H1 (cell line): Measurements from ENCODE around the gene TBC1D17. TPM values are rescaled to one million over a fixed set of nuclear protein-coding genes. Genes with fewer than 3 reads are reported as not detected.
A peak's percentile ranks its signal among the peaks of the same experiment; 100 is the strongest.

Experiments used
- BRCA1 ChIP-seq: IDR thresholded peaks from 2 replicates; pipeline ENCODE4 v1.6.1; 2012; ENCODE audit warnings: low read depth, low read length, improper control_type of control experiment
- CBX5 ChIP-seq: fragments of 300-800, 300-1000 bp; sonication (generic); IDR thresholded peaks from 2 replicates; pipeline ENCODE4 v1.7.1; 2016; ENCODE audit warnings: antibody characterized with exemption, low read length, low read depth
- CEBPB ChIP-seq: IDR thresholded peaks from 2 replicates; pipeline ENCODE4 v1.6.1; 2012; ENCODE audit warnings: low read depth, low read length
- CHD1 ChIP-seq: IDR thresholded peaks from 2 replicates; pipeline ENCODE4 v1.6.1; 2012; ENCODE audit warnings: low read depth, low read length, improper control_type of control experiment
- CTBP2 ChIP-seq: IDR thresholded peaks from 2 replicates; pipeline ENCODE4 v1.7.0; 2011; ENCODE audit warnings: borderline replicate concordance, mild to moderate bottlenecking, moderate library complexity, mixed read lengths, low read length; ENCODE audit not compliant: insufficient read depth, insufficient read length
- EP300 ChIP-seq, 2 experiments: IDR thresholded peaks; 1 replicate in 1 of 2; 2 replicates in 1 of 2; pipeline ENCODE4 v1.6.1; 2011 to 2012; ENCODE audit warnings: low read depth in 2 of 2, low read length in 2 of 2, mild to moderate bottlenecking in 2 of 2, borderline replicate concordance in 1 of 2, inconsistent platforms in 1 of 2, moderate library complexity in 1 of 2
- EZH2 ChIP-seq: fragments of 200-600 bp; sonication (generic); IDR thresholded peaks from 2 replicates; pipeline ENCODE4 v1.7.1; 2012; ENCODE audit warnings: low read depth, mild to moderate bottlenecking, moderate library complexity, low read length, inconsistent platforms; ENCODE audit not compliant: severe bottlenecking
- FOSL1 ChIP-seq: IDR thresholded peaks from 2 replicates; pipeline ENCODE4 v1.6.1; 2011; ENCODE audit warnings: mild to moderate bottlenecking, low read depth, low read length, moderate library complexity; ENCODE audit not compliant: insufficient read depth
- GABPA ChIP-seq: IDR thresholded peaks from 2 replicates; pipeline ENCODE4 v1.6.1; 2011; ENCODE audit warnings: mild to moderate bottlenecking, low read length, moderate library complexity, borderline replicate concordance; ENCODE audit not compliant: insufficient read depth
- HDAC2 ChIP-seq, 2 experiments: fragments of 300-600 bp in 1 of 2; sonication (generic) in 1 of 2; IDR thresholded peaks; 2 replicates each; pipeline ENCODE4 v1.6.1; 2011 to 2012; ENCODE audit warnings: low read depth in 2 of 2, low read length in 2 of 2, mild to moderate bottlenecking in 2 of 2, moderate library complexity in 2 of 2, borderline replicate concordance in 1 of 2, inconsistent platforms in 1 of 2
- HDAC6 ChIP-seq: IDR thresholded peaks from one replicate; pipeline ENCODE4 v1.7.1; 2012; ENCODE audit warnings: low read depth, mild to moderate bottlenecking, inconsistent platforms, low read length, moderate library complexity
- NANOG ChIP-seq: IDR thresholded peaks from 2 replicates; pipeline ENCODE4 v1.6.1; 2011; ENCODE audit warnings: low read length, low read depth, mild to moderate bottlenecking, inconsistent platforms; ENCODE audit not compliant: insufficient read depth, poor library complexity, severe bottlenecking
- SIN3A ChIP-seq, 2 experiments: IDR thresholded peaks in 1 of 2; conservative IDR thresholded peaks in 1 of 2; 2 replicates each; pipeline ENCODE4 v1.6.1; 2011 to 2012; ENCODE audit warnings: low read length in 2 of 2, improper control_type of control experiment in 1 of 2, low read depth in 1 of 2, mild to moderate bottlenecking in 1 of 2
- SIRT6 ChIP-seq: IDR thresholded peaks from one replicate; pipeline ENCODE4 v1.7.1; 2012; ENCODE audit warnings: low read length, inconsistent platforms
- SP4 ChIP-seq: IDR thresholded peaks from 2 replicates; pipeline ENCODE4 v1.6.1; 2012; ENCODE audit warnings: low read length, inconsistent platforms
- TBP ChIP-seq: IDR thresholded peaks from 2 replicates; pipeline ENCODE4 v1.6.1; 2011; ENCODE audit warnings: low read depth, low read length, improper control_type of control experiment
- TCF12 ChIP-seq: IDR thresholded peaks from 2 replicates; pipeline ENCODE4 v1.6.1; 2011; ENCODE audit warnings: low read depth, mild to moderate bottlenecking, low read length
- polyA plus RNA-seq, 7 experiments: library from polyadenylated mRNA; depleted of rRNA in 3 of 7; stranded (reverse) in 5 of 7; unstranded in 2 of 7; fragments of >200 nt in 5 of 7; fragments of 200-250 nt in 2 of 7; gene quantifications; 1 replicate in 5 of 7; 2 replicates in 1 of 7; 4 replicates in 1 of 7; pipeline versions ENCODE4 v1.2.1 to v1.2.3, GENCODE V29; 2011 to 2013; ENCODE audit warnings: missing spikeins in 2 of 7, mixed read lengths in 2 of 7
- total RNA-seq: library from RNA; stranded (reverse); fragmentation: NEBNext Ultra II Directional; extraction: Animal tissue kit (Norgen Biotek cat#: 25700); gene quantifications from 2 replicates; pipeline ENCODE4 v1.2.1, GENCODE V29; 2021
- TF ChIP-seq, protein P1 (sequence below), 3 experiments: IDR thresholded peaks; 1 replicate in 2 of 3; 2 replicates in 1 of 3; pipeline versions ENCODE4 v1.5.1 to v1.6.1; 2011; ENCODE audit warnings: low read length in 3 of 3, mild to moderate bottlenecking in 3 of 3, inconsistent platforms in 2 of 3, low read depth in 1 of 3, moderate library complexity in 1 of 3; ENCODE audit not compliant: insufficient read depth in 1 of 3; ENCODE audit errors: control extremely low read depth in 1 of 3
- TF ChIP-seq, protein P2 (sequence below): IDR thresholded peaks from 2 replicates; pipeline ENCODE4 v1.6.1; 2011; ENCODE audit warnings: low read depth, mild to moderate bottlenecking, low read length; ENCODE audit not compliant: insufficient read depth

Gene TBC1D17
- total and polyA plus RNA-seq, 2 of the 8 experiments (the other 6 are each of a cell fraction or from before 2014, with no cell fraction given) = 30.3 to 44.9 TPM

GRCh38 chr19:49850487-49851342, 26.8 kb upstream of the TBC1D17 start, which contains the start of gene PTOV1 (continued):
- TF ChIP-seq, protein P1, sequence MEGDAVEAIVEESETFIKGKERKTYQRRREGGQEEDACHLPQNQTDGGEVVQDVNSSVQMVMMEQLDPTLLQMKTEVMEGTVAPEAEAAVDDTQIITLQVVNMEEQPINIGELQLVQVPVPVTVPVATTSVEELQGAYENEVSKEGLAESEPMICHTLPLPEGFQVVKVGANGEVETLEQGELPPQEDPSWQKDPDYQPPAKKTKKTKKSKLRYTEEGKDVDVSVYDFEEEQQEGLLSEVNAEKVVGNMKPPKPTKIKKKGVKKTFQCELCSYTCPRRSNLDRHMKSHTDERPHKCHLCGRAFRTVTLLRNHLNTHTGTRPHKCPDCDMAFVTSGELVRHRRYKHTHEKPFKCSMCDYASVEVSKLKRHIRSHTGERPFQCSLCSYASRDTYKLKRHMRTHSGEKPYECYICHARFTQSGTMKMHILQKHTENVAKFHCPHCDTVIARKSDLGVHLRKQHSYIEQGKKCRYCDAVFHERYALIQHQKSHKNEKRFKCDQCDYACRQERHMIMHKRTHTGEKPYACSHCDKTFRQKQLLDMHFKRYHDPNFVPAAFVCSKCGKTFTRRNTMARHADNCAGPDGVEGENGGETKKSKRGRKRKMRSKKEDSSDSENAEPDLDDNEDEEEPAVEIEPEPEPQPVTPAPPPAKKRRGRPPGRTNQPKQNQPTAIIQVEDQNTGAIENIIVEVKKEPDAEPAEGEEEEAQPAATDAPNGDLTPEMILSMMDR (IDR thresholded peaks at IDR 0.05; ENCODE audit: control extremely low read depth in 1 of 3, insufficient read depth in 1 of 3, low read depth in 1 of 3, low read length in 3 of 3) = no peak
- no peak for TF ChIP-seq GABPA
- TF ChIP-seq CTBP2 = no peak
- peak in 1 of 2 experiments; percentile 99; a peak in 2 of 3 replicates for TF ChIP-seq EP300 (IDR thresholded peaks at IDR 0.05; ENCODE audit: borderline replicate concordance in 1 of 2, low read depth in 2 of 2, low read length in 2 of 2)
- TF ChIP-seq FOSL1 = no peak
- TF ChIP-seq NANOG = no peak
- TF ChIP-seq SIRT6 = no peak
- TF ChIP-seq TBP = peak; percentile 80
- TF ChIP-seq HDAC6 = no peak
- no peak for TF ChIP-seq TCF12
- TF ChIP-seq CEBPB = no peak
- TF ChIP-seq CHD1 = peak; percentile 96
- TF ChIP-seq SP4 = peak; percentile 42; the same call in 1 of the 2 replicates
- TF ChIP-seq CBX5 = no peak
- TF ChIP-seq HDAC2 (IDR thresholded peaks at IDR 0.05; ENCODE audit: borderline replicate concordance in 1 of 2, low read depth in 2 of 2, low read length in 2 of 2) = 0 out of 4 replicates have a peak, but pooled peaks have one; percentile 26 to 54
- TF ChIP-seq EZH2 = no peak
- peak in 1 of 2 experiments; percentile 73; a peak in 2 of 4 replicates for TF ChIP-seq SIN3A (conservative IDR thresholded peaks at IDR 0.05 in 1 of 2, IDR thresholded peaks at IDR 0.05 in 1 of 2; ENCODE audit: low read depth in 1 of 2, low read length in 2 of 2)
- TF ChIP-seq BRCA1 = peak; percentile 45; the same call in 1 of the 2 replicates
- TF ChIP-seq, protein P2, sequence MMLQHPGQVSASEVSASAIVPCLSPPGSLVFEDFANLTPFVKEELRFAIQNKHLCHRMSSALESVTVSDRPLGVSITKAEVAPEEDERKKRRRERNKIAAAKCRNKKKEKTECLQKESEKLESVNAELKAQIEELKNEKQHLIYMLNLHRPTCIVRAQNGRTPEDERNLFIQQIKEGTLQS = no peak
